ENCODE measurements around the gene ATXN7L1.

The ATXN7L1 gene

GRCh38 chr7:105904064-105904463 is 27.7 kb upstream of the ATXN7L1 start:
- TF ChIP-seq FOXM1 (IDR thresholded peaks at IDR 0.05; ENCODE audit: borderline replicate concordance, low read depth) (no peak), ZBTB7A (IDR thresholded peaks at IDR 0.05; ENCODE audit: low read depth) (no peak), TEAD4 (IDR thresholded peaks at IDR 0.05) (no peak), TAF1 (IDR thresholded peaks at IDR 0.05; ENCODE audit: low read depth) (no peak), EGR1 (IDR thresholded peaks at IDR 0.05) (no peak), CREB1 (IDR thresholded peaks at IDR 0.05; ENCODE audit: low read depth) (no peak), EP300 (IDR thresholded peaks at IDR 0.05; ENCODE audit: borderline replicate concordance) (no peak), MAX (IDR thresholded peaks at IDR 0.05) (no peak), CEBPB (IDR thresholded peaks at IDR 0.05) (no peak), NFIC (IDR thresholded peaks at IDR 0.05) (no peak), RAD21 (IDR thresholded peaks at IDR 0.05; ENCODE audit: low read depth) (no peak), YY1 (IDR thresholded peaks at IDR 0.05; ENCODE audit: low read depth) (no peak), USF1 (IDR thresholded peaks at IDR 0.05) (no peak), TCF12 (IDR thresholded peaks at IDR 0.05; ENCODE audit: low read depth) (no peak)
- TF ChIP-seq, protein P1, sequence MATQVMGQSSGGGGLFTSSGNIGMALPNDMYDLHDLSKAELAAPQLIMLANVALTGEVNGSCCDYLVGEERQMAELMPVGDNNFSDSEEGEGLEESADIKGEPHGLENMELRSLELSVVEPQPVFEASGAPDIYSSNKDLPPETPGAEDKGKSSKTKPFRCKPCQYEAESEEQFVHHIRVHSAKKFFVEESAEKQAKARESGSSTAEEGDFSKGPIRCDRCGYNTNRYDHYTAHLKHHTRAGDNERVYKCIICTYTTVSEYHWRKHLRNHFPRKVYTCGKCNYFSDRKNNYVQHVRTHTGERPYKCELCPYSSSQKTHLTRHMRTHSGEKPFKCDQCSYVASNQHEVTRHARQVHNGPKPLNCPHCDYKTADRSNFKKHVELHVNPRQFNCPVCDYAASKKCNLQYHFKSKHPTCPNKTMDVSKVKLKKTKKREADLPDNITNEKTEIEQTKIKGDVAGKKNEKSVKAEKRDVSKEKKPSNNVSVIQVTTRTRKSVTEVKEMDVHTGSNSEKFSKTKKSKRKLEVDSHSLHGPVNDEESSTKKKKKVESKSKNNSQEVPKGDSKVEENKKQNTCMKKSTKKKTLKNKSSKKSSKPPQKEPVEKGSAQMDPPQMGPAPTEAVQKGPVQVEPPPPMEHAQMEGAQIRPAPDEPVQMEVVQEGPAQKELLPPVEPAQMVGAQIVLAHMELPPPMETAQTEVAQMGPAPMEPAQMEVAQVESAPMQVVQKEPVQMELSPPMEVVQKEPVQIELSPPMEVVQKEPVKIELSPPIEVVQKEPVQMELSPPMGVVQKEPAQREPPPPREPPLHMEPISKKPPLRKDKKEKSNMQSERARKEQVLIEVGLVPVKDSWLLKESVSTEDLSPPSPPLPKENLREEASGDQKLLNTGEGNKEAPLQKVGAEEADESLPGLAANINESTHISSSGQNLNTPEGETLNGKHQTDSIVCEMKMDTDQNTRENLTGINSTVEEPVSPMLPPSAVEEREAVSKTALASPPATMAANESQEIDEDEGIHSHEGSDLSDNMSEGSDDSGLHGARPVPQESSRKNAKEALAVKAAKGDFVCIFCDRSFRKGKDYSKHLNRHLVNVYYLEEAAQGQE (IDR thresholded peaks at IDR 0.05; ENCODE audit: low read depth): no peak

DNA sequence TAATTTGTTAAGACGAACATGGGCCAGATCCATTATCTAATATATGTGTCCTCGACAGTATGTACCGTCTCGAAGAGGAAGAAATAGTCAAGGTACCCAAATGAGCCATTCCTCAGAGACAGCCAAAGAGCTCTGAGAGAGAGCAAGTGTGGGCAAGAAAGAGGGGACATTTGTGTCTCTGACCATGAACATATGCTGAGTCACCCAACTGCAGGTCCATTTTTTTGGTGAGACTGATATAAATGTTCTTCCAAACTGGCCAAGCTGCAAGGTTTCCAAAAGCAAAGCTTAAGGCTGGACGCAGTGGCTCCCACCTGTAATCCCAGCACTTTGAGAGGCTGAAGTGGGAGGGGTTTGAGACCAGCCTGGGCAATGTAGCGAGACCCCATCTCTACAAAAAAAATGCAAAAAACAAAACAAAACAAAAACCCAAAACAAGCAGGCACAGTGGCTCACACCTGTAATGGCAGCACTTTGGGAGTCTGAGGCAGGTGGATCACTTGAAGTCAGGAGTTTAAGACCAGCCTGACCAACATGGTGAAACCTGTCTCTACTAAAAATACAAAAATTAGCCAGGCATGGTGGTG is 26.0 kb upstream of the ATXN7L1 start:
- no peak for TF ChIP-seq YY1 (IDR thresholded peaks at IDR 0.05; ENCODE audit: low read depth)
- TF ChIP-seq, protein P1 (IDR thresholded peaks at IDR 0.05; ENCODE audit: low read depth): no peak
- TF ChIP-seq CREB1 (IDR thresholded peaks at IDR 0.05; ENCODE audit: low read depth): no peak
- no peak for TF ChIP-seq USF1 (IDR thresholded peaks at IDR 0.05)
- TF ChIP-seq ZBTB7A (IDR thresholded peaks at IDR 0.05; ENCODE audit: low read depth): no peak
- no peak for TF ChIP-seq NFIC (IDR thresholded peaks at IDR 0.05)
- TF ChIP-seq CEBPB (IDR thresholded peaks at IDR 0.05): no peak
- no peak for TF ChIP-seq TAF1 (IDR thresholded peaks at IDR 0.05; ENCODE audit: low read depth)
- no peak for TF ChIP-seq EP300 (IDR thresholded peaks at IDR 0.05; ENCODE audit: borderline replicate concordance)
- TF ChIP-seq RAD21 (IDR thresholded peaks at IDR 0.05; ENCODE audit: low read depth): no peak
- no peak for TF ChIP-seq MAX (IDR thresholded peaks at IDR 0.05)
- TF ChIP-seq TEAD4 (IDR thresholded peaks at IDR 0.05): no peak
- no peak for TF ChIP-seq EGR1 (IDR thresholded peaks at IDR 0.05)
- no peak for TF ChIP-seq TCF12 (IDR thresholded peaks at IDR 0.05; ENCODE audit: low read depth)
- TF ChIP-seq FOXM1 (IDR thresholded peaks at IDR 0.05; ENCODE audit: borderline replicate concordance, low read depth): no peak

GRCh38 chr7:105897999-105898398 is 21.6 kb upstream of the ATXN7L1 start:
- TF ChIP-seq EP300 (IDR thresholded peaks at IDR 0.05; ENCODE audit: borderline replicate concordance): no peak
- TF ChIP-seq CREB1 (IDR thresholded peaks at IDR 0.05; ENCODE audit: low read depth): no peak
- TF ChIP-seq RAD21 (IDR thresholded peaks at IDR 0.05; ENCODE audit: low read depth): no peak
- no peak for TF ChIP-seq NFIC (IDR thresholded peaks at IDR 0.05)
- TF ChIP-seq EGR1 (IDR thresholded peaks at IDR 0.05): no peak
- TF ChIP-seq CEBPB (IDR thresholded peaks at IDR 0.05): no peak
- TF ChIP-seq USF1 (IDR thresholded peaks at IDR 0.05): no peak
- no peak for TF ChIP-seq TAF1 (IDR thresholded peaks at IDR 0.05; ENCODE audit: low read depth)
- no peak for TF ChIP-seq YY1 (IDR thresholded peaks at IDR 0.05; ENCODE audit: low read depth)
- TF ChIP-seq MAX (IDR thresholded peaks at IDR 0.05): no peak
- no peak for TF ChIP-seq ZBTB7A (IDR thresholded peaks at IDR 0.05; ENCODE audit: low read depth)
- TF ChIP-seq, protein P1 (IDR thresholded peaks at IDR 0.05; ENCODE audit: low read depth): no peak
- TF ChIP-seq TCF12 (IDR thresholded peaks at IDR 0.05; ENCODE audit: low read depth): no peak
- no peak for TF ChIP-seq FOXM1 (IDR thresholded peaks at IDR 0.05; ENCODE audit: borderline replicate concordance, low read depth)

Measured in Ishikawa (cell line).